Purkinje cell (primary cell): ENCODE data around the gene KCNQ1OT1. TPM values are rescaled to one million over a fixed set of nuclear protein-coding genes. Genes with fewer than 3 reads are reported as not detected.

Experiments used
- polyA plus RNA-seq: library from polyadenylated mRNA; unstranded; fragments of >200 nt; fragmentation: Nextera tagmentation; gene quantifications from 2 replicates; pipeline ENCODE4 v1.2.1, GENCODE V29; 2014

The KCNQ1OT1 gene
- 1.3 and 1.4 TPM in 2 replicates for polyA plus RNA-seq

DNA sequence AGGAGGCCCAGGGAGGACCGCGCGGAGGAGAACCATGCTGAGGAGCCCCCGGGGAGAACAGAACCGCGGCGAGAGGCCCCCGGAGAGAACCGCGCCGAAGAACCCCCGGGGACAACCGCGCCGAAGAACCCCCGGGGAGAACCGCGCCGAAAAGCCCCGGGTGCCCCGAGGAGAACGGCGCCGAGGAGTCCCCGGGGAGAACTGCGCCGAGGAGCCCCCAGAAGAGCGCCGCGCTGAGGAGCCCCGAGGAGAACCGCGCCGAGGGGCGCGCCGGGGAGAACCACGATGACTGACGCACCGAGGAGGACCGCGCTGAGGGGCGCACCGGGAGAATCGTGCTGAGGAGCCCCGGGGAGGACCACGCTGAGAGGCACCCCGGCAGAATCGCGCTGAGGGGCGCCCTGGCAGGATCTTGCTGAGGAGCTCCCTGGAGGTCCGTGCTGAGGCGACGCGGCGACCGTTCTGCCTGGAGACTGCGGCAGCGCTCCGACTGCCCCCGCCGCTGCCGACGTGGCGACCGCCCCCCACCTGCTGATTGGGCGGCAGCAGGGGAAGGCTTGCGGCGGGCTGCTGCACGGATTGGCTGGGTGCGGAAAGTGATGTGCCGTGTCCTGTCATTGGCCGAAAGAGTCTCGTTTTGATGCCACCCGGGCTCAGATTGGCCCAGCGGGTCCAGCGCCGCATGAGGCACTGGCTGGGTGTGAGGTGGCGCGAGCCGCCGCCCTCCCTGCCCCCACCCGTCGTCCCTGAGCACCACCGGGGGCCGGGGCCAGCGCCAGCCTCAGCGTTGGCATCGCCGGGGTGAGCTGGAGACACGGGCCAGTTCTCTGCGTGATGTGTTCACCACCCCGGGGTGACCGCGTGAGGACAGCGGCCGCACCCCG lies at the start of gene KCNQ1OT1:
Gene KCNQ1OT1, minus strand, starts transcription at position 464 of the 884 bp plus-strand sequence.

Other genes with a start within 250 kb of the KCNQ1OT1 start
- gene CDKN1C, start 185.8 kb upstream of the KCNQ1OT1 start, polyA plus RNA-seq, result 6.2 and 6.5 TPM in 2 replicates
- 1.4 TPM in 1 of 2 replicates, not detected in the other for gene PHLDA2, start 229.4 kb upstream of the KCNQ1OT1 start, polyA plus RNA-seq